ENCODE measurements around the gene TSPAN31.

GRCh38 chr12:57752668-57753000, 7.8 kb downstream of the TSPAN31 start:
- TF ChIP-seq CTCF (IDR thresholded peaks at IDR 0.05) (no peak), POLR2AphosphoS5 (IDR thresholded peaks at IDR 0.05) (no peak), POLR2A (IDR thresholded peaks at IDR 0.05) (no peak)
